SK-N-SH (cell line): ENCODE results near the gene ZBTB16.

Experiments used
- CTCF ChIP-seq: fragments of 200-600 bp; sonication (generic); IDR thresholded peaks from 2 replicates; pipeline ENCODE4 v1.6.1; 2017; ENCODE audit warnings: antibody characterized with exemption, mild to moderate bottlenecking, moderate library complexity
- POLR2AphosphoS5 ChIP-seq: IDR thresholded peaks from 2 replicates; pipeline ENCODE4 v1.6.1; 2012; ENCODE audit warnings: low read depth, low read length
- RCOR1 ChIP-seq: fragments of 150-350 bp; IDR thresholded peaks from 2 replicates; pipeline ENCODE4 v1.6.1; 2017; ENCODE audit warnings: antibody characterized with exemption, low read length
- SMC3 ChIP-seq: IDR thresholded peaks from 2 replicates; pipeline ENCODE4 v1.6.1; 2012; ENCODE audit warnings: low read depth, low read length, improper control_type of control experiment
- TCF12 ChIP-seq: IDR thresholded peaks from 2 replicates; pipeline ENCODE4 v1.4.0; 2012

GRCh38 chr11:114256176-114256966, 196.9 kb downstream of the ZBTB16 start:
- TF ChIP-seq SMC3 (no peak), CTCF (no peak), RCOR1 (no peak), POLR2AphosphoS5 (no peak), TCF12 (no peak)
